IMR-90 (cell line): ENCODE measurements around the gene TINAG. TPM values are rescaled to one million over a fixed set of nuclear protein-coding genes. Genes with fewer than 3 reads are reported as not detected.

Experiments
- ATAC-seq: fragments of 200-7000 bp; cut with Tn5 transposase; 2 replicates; pipeline ENCODE4 v1.9.1; 2020; ENCODE audit warnings: low read depth, mild to moderate bottlenecking, moderate library complexity
- BruUV-seq: library from RNA; stranded (reverse); fragments of 400-500 nt; replicated peaks from 2 replicates; lab custom pipeline; 2021; lab: Mats Ljungman, UMichigan
- CTCF ChIA-PET: fragments of 300-600 bp; formaldehyde crosslinking; extraction: SDS; loops from one replicate; lab custom pipeline; 2021; ENCODE audit warnings: antibody characterized with exemption; lab: Yijun Ruan, JAX
- POLR2A ChIA-PET: fragments of 300-600 bp; sonication (Branson Sonifier 250); formaldehyde crosslinking; loops from one replicate; lab custom pipeline; 2022; ENCODE audit warnings: antibody characterized with exemption; ENCODE audit not compliant: unreplicated experiment; lab: Charles Lee
- DNase-seq: peaks from one replicate; pipeline ENCODE4 v3.0.0; 2013
- H2AFZ ChIP-seq: replicated peaks from 2 replicates; pipeline ENCODE3; 2013; ENCODE audit warnings: low read length, mild to moderate bottlenecking; ENCODE audit not compliant: poor library complexity
- H2AK5ac ChIP-seq: 2 replicates; pipeline ENCODE4 v1.6.1; 2013; ENCODE audit warnings: low read depth, low read length, inconsistent platforms
- H2AK9ac ChIP-seq: replicated peaks from 2 replicates; pipeline ENCODE3; 2013; ENCODE audit warnings: mild to moderate bottlenecking, low read depth, low read length, moderate library complexity; ENCODE audit not compliant: poor library complexity
- H2BK120ac ChIP-seq: 2 replicates; pipeline ENCODE4 v1.6.1; 2013; ENCODE audit warnings: low read depth, low read length, inconsistent platforms
- H2BK15ac ChIP-seq: 3 replicates; pipeline ENCODE4 v1.6.1; 2013; ENCODE audit warnings: low read depth, low read length, inconsistent platforms
- H2BK20ac ChIP-seq: 2 replicates; pipeline ENCODE4 v1.6.1; 2013; ENCODE audit warnings: low read depth, mild to moderate bottlenecking, inconsistent platforms, low read length, moderate library complexity
- H2BK5ac ChIP-seq: 2 replicates; pipeline ENCODE4 v1.6.1; 2013; ENCODE audit warnings: mild to moderate bottlenecking, low read depth, low read length, inconsistent platforms; ENCODE audit not compliant: poor library complexity, severe bottlenecking
- H3K14ac ChIP-seq: replicated peaks from 2 replicates; pipeline ENCODE4 v1.6.1; 2013; ENCODE audit warnings: low read depth, low read length, inconsistent platforms
- H3K18ac ChIP-seq: 2 replicates; pipeline ENCODE4 v1.6.1; 2013; ENCODE audit warnings: low read depth, low read length, control low read depth
- H3K23ac ChIP-seq: 2 replicates; pipeline ENCODE4 v1.6.1; 2013; ENCODE audit warnings: low read depth, low read length, inconsistent platforms
- H3K27ac ChIP-seq: 2 replicates; pipeline ENCODE4 v1.5.1; 2013; ENCODE audit warnings: mild to moderate bottlenecking, control low read depth, low read length; ENCODE audit not compliant: insufficient read depth
- H3K27me3 ChIP-seq: 2 replicates; pipeline ENCODE4 v1.6.1; 2013; ENCODE audit warnings: low read length; ENCODE audit not compliant: control insufficient read depth, insufficient read depth
- H3K36me3 ChIP-seq: 2 replicates; pipeline ENCODE4 v1.6.1; 2013; ENCODE audit warnings: low read length, mixed read lengths; ENCODE audit not compliant: control insufficient read depth, insufficient read depth
- H3K4ac ChIP-seq: 2 replicates; pipeline ENCODE4 v1.6.1; 2013; ENCODE audit warnings: low read depth, low read length, inconsistent platforms
- H3K4me1 ChIP-seq: 2 replicates; pipeline ENCODE4 v1.6.1; 2013; ENCODE audit warnings: low read length, mixed read lengths; ENCODE audit not compliant: control insufficient read depth, insufficient read depth
- H3K4me2 ChIP-seq: 2 replicates; pipeline ENCODE4 v1.6.1; 2013; ENCODE audit warnings: low read depth, mild to moderate bottlenecking, control low read depth, low read length, moderate library complexity
- H3K4me3 ChIP-seq: 2 replicates; pipeline ENCODE4 v1.5.1; 2013; ENCODE audit warnings: low read depth, mild to moderate bottlenecking, control low read depth, low read length, moderate library complexity; ENCODE audit not compliant: insufficient read depth
- H3K56ac ChIP-seq: 2 replicates; pipeline ENCODE4 v1.6.1; 2013; ENCODE audit warnings: low read length, inconsistent platforms; ENCODE audit not compliant: insufficient read depth; ENCODE audit errors: extremely low read depth
- H3K79me1 ChIP-seq, 2 experiments: 2 replicates each; pipeline ENCODE4 v1.6.1; 2013; ENCODE audit warnings: low read length in 2 of 2, inconsistent platforms in 1 of 2, low read depth in 1 of 2
- H3K9ac ChIP-seq: 2 replicates; pipeline ENCODE4 v1.6.1; 2013; ENCODE audit warnings: low read depth, low read length, control low read depth
- H3K9me1 ChIP-seq: 2 replicates; pipeline ENCODE4 v1.6.1; 2013; ENCODE audit warnings: low read length, inconsistent platforms; ENCODE audit not compliant: insufficient read depth
- H3K9me3 ChIP-seq: 2 replicates; pipeline ENCODE4 v1.6.1; 2013; ENCODE audit warnings: low read length; ENCODE audit not compliant: control insufficient read depth, insufficient read depth
- H4K20me1 ChIP-seq: 2 replicates; pipeline ENCODE4 v1.6.1; 2013; ENCODE audit warnings: low read length, inconsistent platforms; ENCODE audit not compliant: insufficient read depth
- H4K5ac ChIP-seq: 2 replicates; pipeline ENCODE4 v1.6.1; 2013; ENCODE audit warnings: mild to moderate bottlenecking, low read depth, low read length, control low read depth
- H4K8ac ChIP-seq, 2 experiments: 2 replicates each; pipeline ENCODE4 v1.6.1; 2013; ENCODE audit warnings: low read depth in 2 of 2, low read length in 2 of 2, control low read depth in 1 of 2, inconsistent platforms in 1 of 2
- H4K91ac ChIP-seq: 2 replicates; pipeline ENCODE4 v1.6.1; 2013; ENCODE audit warnings: low read depth, low read length, inconsistent platforms; ENCODE audit not compliant: insufficient read depth
- BHLHE40 ChIP-seq: fragments of 150-350 bp; IDR thresholded peaks from 2 replicates; pipeline ENCODE4 v1.6.1; 2016; ENCODE audit warnings: mild to moderate bottlenecking, low read depth, low read length
- CEBPB ChIP-seq: IDR thresholded peaks from 2 replicates; pipeline ENCODE4 v1.6.1; 2012; ENCODE audit warnings: low read depth, low read length, improper control_type of control experiment
- CHD1 ChIP-seq: IDR thresholded peaks from 2 replicates; pipeline ENCODE4 v1.6.1; 2012; ENCODE audit warnings: low read depth, low read length, improper control_type of control experiment
- CTCF ChIP-seq: conservative IDR thresholded peaks from 2 replicates; pipeline ENCODE4 v1.5.1; 2012; ENCODE audit warnings: mild to moderate bottlenecking, low read depth, low read length, improper control_type of control experiment
- FOS ChIP-seq: fragments of 150-350 bp; IDR thresholded peaks from 2 replicates; pipeline ENCODE4 v1.6.1; 2016; ENCODE audit warnings: low read depth, low read length
- MAFK ChIP-seq: IDR thresholded peaks from 2 replicates; pipeline ENCODE4 v1.6.1; 2012; ENCODE audit warnings: low read depth, low read length, improper control_type of control experiment
- MAZ ChIP-seq: IDR thresholded peaks from 2 replicates; pipeline ENCODE4 v1.6.1; 2012; ENCODE audit warnings: low read depth, mild to moderate bottlenecking, low read length, improper control_type of control experiment, moderate library complexity, borderline replicate concordance
- MXI1 ChIP-seq: IDR thresholded peaks from 2 replicates; pipeline ENCODE4 v1.6.1; 2012; ENCODE audit warnings: low read depth, mild to moderate bottlenecking, low read length, moderate library complexity, borderline replicate concordance
- NFE2L2 ChIP-seq: fragments of 150-350 bp; IDR thresholded peaks from 2 replicates; pipeline ENCODE4 v1.6.1; 2016; ENCODE audit warnings: low read depth, mild to moderate bottlenecking, low read length
- POLR2A ChIP-seq: IDR thresholded peaks from 2 replicates; pipeline ENCODE4 v1.6.1; 2012; ENCODE audit warnings: mild to moderate bottlenecking, low read depth, low read length
- RAD21 ChIP-seq: IDR thresholded peaks from 2 replicates; pipeline ENCODE4 v1.6.1; 2012; ENCODE audit warnings: low read length, improper control_type of control experiment
- RCOR1 ChIP-seq: IDR thresholded peaks from 2 replicates; pipeline ENCODE4 v1.6.1; 2012; ENCODE audit warnings: mild to moderate bottlenecking, low read length, improper control_type of control experiment; ENCODE audit not compliant: insufficient replicate concordance
- RFX5 ChIP-seq: IDR thresholded peaks from 2 replicates; pipeline ENCODE4 v1.8.0; 2012; ENCODE audit warnings: low read depth, mild to moderate bottlenecking, low read length, moderate library complexity
- SMC3 ChIP-seq: fragments of 150-350 bp; IDR thresholded peaks from 2 replicates; pipeline ENCODE4 v1.6.1; 2016; ENCODE audit warnings: low read depth, mild to moderate bottlenecking, antibody characterized with exemption, low read length, moderate library complexity
- USF2 ChIP-seq: fragments of 150-350 bp; IDR thresholded peaks from 2 replicates; pipeline ENCODE4 v1.6.1; 2017; ENCODE audit warnings: mild to moderate bottlenecking, antibody characterized with exemption, low read length, low read depth
- WGBS, 2 experiments: methylation state at CpG; one replicate each; pipeline versions ENCODE4 v1.1.5 to v1.1.7; 2013; ENCODE audit warnings: missing lambda C conversion rate in 2 of 2; ENCODE audit not compliant: insufficient read length in 1 of 2; ENCODE audit errors: extremely low coverage in 2 of 2; 5-methylcytosine and 5-hydroxymethylcytosine counted together
- dilution Hi-C: fragments of 300-500 bp; cut with HindIII; formaldehyde crosslinking; loops from one replicate; pipeline ENCODE4 v1.14.3; 2018; ENCODE audit warnings: low sequenced_read_pairs; ENCODE audit not compliant: unreplicated experiment
- in situ Hi-C: fragments of 300-500 bp; cut with MboI; formaldehyde crosslinking; loops from 3 replicates; pipeline ENCODE4 v1.14.3; 2019; ENCODE audit warnings: low sequenced_read_pairs, inconsistent platforms, mixed read lengths
- intact Hi-C: fragments of 100-400 bp; cut with micrococcal nuclease; formaldehyde crosslinking; loops from 2 replicates; pipeline ENCODE4 v1.10.0; 2022
- polyA plus RNA-seq, 3 experiments: library from polyadenylated mRNA; depleted of rRNA; stranded (reverse); fragments of >200 nt; gene quantifications; 2 replicates each; pipeline ENCODE4 v1.2.3, GENCODE V29; 2012; ENCODE audit warnings: low replicate concordance in 1 of 3
- total RNA-seq: library from RNA; depleted of rRNA; stranded (reverse); fragments of >200 nt; gene quantifications from 2 replicates; pipeline ENCODE4 v1.2.3, GENCODE V29; 2012
- TF ChIP-seq, protein P1 (sequence below): fragments of 150-350 bp; IDR thresholded peaks from 2 replicates; pipeline ENCODE4 v1.6.1; 2016; ENCODE audit warnings: low read depth, mild to moderate bottlenecking, low read length, moderate library complexity, borderline replicate concordance

TINAG gene
- total and polyA plus RNA-seq, 2 of the 4 experiments (the other 2 are of a cell fraction) = not detected

DNA sequence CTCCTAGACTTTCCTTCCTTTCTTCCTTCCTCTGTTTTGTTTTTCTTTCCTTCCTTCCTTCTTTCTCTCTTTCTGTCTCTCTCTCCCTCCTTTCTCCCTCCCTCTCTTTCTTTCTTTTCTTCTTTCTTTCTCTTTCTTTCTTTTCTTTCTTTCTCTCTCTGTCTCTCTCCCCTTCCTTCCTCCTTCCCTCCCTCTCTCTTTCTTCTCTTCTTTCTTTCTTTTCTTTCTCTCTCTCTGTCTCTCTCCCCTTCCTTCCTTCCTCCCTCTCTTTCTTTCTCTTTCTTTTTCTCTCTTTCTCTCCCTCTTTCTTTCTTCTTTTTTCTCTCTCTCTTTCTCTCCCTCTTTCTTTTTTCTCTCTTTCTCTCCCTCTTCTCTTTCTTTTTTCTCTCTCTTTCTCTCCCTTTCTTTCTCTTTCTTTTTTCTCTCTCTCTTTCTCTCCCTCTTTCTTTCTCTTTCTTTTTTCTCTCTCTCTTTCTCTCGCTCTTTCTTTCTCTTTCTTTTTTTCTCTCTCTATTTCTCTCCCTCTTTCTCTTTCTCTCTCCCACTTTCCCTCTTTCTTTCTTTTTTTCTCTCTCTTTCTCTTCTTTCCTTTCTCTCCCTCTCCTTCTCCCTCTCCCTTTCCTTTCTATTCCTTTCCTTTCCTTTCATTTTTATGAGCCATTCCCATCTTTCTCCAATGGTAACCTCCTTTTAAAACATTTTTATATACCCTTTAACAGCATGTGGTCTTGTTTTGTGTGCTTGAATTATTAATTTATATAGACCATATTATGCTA, 2.3 kb downstream of the TINAG start:
- in situ Hi-C loops = no loop called here
- Histone ChIP-seq H3K56ac (no peak overlapping the region), H3K14ac (no peak overlapping the region), H3K9me3 (no peaks in the 10 kb centered on the region), H3K27me3 (no peaks in the 10 kb centered on the region), H4K5ac (no peak overlapping the region), H3K4me1 (no peaks in the 10 kb centered on the region), H2AFZ (no peak overlapping the region), H3K36me3 (no peaks in the 10 kb centered on the region), H4K20me1 (no peaks in the 10 kb centered on the region), H3K4me3 (no peak overlapping the region), H3K4ac (no peak overlapping the region), H3K79me1 (no peaks in the 10 kb centered on the region), H3K27ac (no peak overlapping the region), H3K23ac (no peak overlapping the region), H3K18ac (no peak overlapping the region), H2BK5ac (no peak overlapping the region), H2BK20ac (no peak overlapping the region), H4K8ac (no peak overlapping the region), H3K9me1 (no peaks in the 10 kb centered on the region), H3K4me2 (no peak overlapping the region), H2AK5ac (no peak overlapping the region), H2BK120ac (no peak overlapping the region), H3K9ac (no peak overlapping the region), H2AK9ac (no peak overlapping the region), H4K91ac (no peak overlapping the region), H2BK15ac (no peak overlapping the region)
- TF ChIP-seq RAD21 (no peak), FOS (no peak), SMC3 (no peak), MAZ (no peak), BHLHE40 (no peak), MXI1 (no peak), RFX5 (no peak), RCOR1 (no peak), CHD1 (no peak), MAFK (no peak), CTCF (no peak), CEBPB (no peak), USF2 (no peak), POLR2A (no peak), NFE2L2 (no peak)
- TF ChIP-seq, protein P1, sequence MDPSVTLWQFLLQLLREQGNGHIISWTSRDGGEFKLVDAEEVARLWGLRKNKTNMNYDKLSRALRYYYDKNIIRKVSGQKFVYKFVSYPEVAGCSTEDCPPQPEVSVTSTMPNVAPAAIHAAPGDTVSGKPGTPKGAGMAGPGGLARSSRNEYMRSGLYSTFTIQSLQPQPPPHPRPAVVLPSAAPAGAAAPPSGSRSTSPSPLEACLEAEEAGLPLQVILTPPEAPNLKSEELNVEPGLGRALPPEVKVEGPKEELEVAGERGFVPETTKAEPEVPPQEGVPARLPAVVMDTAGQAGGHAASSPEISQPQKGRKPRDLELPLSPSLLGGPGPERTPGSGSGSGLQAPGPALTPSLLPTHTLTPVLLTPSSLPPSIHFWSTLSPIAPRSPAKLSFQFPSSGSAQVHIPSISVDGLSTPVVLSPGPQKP = no peak
- intact Hi-C loops = no loop called here
- ATAC-seq (no peak), DNase-seq (no peak)
- dilution Hi-C loops = no loop called here
- ChIA-PET POLR2A (no interaction called here), CTCF (no interaction called here)
- BruUV-seq = no TSS peak
- WGBS, 2 experiments = 67% methylated on average over 1 of the region's 1 CpG; no CpG with 5 or more reads in 1 of the 2 experiments
